ENCODE results near the gene EVI5.
"Not testable (repeated sequence)": the region's sequence is repeated elsewhere in the genome, so short reads cannot be mapped to it uniquely, and the experiment has no call there.

Gene EVI5

GRCh38 chr1:92791487-92792066 lies 6.7 kb upstream of the EVI5 start:
- DNase-seq: no peak

GRCh38 chr1:92790867-92791266 lies 6.0 kb upstream of the EVI5 start:
- no peak for DNase-seq

DNA sequence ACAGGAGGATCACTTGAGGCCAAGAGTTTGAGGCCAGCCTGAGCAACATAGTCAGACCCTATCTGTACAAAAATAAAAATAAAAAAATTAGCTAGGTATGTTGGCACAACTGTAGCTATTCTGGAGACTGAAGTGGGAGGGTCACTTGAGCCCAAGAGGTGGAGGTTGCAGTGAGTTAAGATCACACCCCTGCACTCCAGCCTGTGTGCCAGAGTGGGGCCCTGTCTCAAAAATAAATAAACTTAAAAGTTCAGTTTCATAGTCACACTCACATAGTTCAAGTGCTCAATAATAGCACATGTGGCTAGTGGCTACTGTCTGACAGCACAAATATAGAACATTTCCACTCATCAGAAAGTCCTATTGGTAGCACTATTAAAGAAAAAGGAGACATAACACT lies 5.2 kb upstream of the EVI5 start:
- no peak for DNase-seq

GRCh38 chr1:92786111-92786901 lies 1.4 kb upstream of the EVI5 start:
- DNase-seq: no peak

DNA sequence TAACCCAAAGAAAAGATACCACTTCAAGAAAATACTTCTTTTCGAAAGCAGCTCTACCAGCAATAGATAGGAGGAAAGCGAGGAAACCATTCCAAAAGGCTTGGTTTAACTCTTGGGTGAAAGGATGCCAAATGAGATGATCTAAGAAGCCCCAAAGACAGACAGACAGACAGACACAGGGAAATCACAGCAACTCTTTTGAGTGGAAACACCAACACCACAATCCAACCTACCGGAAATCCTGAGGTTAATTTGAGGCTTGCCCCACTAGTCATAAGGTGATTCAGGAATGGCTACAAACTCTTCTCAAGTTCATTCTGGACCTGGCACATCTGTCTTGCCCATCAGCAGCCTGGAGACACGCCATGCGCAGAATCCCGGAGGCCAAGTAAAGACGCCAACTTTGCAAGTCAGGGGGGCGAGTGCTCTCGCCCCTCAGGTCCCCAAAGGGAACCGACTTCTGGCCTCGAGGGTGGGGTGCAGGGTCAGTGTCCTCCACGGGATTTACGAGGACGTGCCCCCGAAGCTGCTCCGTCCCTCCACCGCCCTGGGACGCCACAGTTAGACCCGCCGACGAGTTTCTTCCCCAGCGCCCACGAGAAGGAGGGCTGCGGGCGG lies 778 bp downstream of the EVI5 start:
- peak; percentile 27 for DNase-seq

DNA sequence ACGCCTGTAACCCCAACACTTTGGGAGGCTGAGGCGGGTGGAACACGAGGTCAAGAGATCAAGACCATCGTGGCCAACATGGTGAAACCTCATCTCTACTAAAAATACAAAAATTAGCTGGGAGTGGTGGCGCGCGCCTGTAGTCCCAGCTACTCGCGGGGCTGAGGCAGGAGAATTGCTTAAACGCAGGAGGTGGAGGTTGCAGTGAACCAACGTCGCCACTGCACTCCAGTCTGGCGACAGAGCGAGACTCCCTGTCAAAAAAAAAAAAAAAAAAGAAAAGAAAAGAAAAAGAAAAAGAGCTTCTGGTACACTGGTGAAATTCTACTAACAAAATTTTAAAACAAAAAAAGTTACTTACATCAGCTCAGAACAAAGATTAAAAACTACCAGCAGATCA lies 1.4 kb downstream of the EVI5 start:
- not testable (repeated sequence) for DNase-seq

DNA sequence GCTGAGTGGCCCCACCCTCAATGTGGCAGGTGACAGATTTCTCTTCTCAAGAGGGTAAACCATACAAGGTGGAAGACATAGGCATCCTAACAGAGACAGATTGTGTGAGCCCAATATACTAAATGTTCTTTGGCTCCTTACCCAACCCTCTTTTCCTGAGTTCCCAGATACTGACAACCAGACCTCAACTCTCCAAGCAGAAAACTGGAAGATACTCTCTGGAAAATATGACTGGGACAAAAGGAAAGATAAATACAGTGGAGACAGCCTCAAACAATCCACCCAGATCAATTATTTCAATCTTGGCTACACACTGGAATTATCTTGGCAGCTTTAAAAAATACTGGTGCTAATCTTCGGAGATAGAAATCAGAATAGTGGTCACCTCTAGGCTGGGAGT lies 6.5 kb downstream of the EVI5 start:
- DNase-seq: no peak

- no peak for DNase-seq
Measured at GRCh38 chr1:92774407-92774806, 10.5 kb downstream of the EVI5 start.

GRCh38 chr1:92773749-92774148 lies 11.2 kb downstream of the EVI5 start:
- not testable (repeated sequence) for DNase-seq

- no peak for DNase-seq
Measured at GRCh38 chr1:92769856-92770255, 15.1 kb downstream of the EVI5 start.

GRCh38 chr1:92768915-92769314 lies 16.0 kb downstream of the EVI5 start:
- no peak for DNase-seq

DNA sequence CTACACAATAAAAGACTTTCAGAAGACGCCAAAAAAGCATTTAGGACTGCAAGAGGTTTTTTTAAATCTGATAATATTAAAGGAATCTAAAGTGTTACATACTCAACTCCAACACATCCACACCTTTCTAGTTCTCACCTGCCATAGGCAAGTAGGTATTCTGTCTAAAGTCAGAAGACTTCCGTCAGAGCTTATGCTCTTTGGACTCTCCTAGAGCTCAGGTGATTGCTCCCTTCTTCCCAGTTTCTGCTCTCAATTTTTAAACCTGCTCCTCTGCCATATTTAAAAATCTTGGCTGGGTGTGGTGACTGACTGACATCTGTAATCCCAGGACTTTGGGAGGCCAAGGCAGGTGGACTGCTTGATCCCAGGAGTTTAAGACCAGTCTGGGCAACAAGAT lies 16.6 kb downstream of the EVI5 start:
- no peak for DNase-seq

GRCh38 chr1:92764116-92764515 lies 20.8 kb downstream of the EVI5 start:
- DNase-seq: no peak

- no peak for DNase-seq
Measured at GRCh38 chr1:92762355-92762754, 22.6 kb downstream of the EVI5 start.

GRCh38 chr1:92759361-92759760 lies 25.5 kb downstream of the EVI5 start:
- DNase-seq: no peak

DNA sequence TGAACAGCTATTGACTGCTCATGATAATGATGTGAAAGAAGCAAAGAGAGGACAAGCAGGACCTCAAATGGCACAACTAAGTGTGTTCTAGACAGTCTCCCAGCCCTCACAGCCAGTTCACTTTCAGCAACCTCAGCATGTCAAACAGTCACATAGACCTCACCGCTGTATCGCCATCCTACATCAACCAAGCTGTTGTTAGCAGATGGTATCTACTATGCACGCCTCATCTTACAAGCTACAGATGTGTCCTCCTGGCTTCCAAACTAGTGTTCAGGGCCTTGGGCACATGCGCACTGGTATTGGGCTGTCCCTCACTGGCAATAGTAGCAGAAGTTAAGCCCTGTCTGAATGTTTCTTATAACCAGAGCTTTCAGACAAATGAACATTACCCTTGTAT lies 28.4 kb downstream of the EVI5 start:
- no peak for DNase-seq

DNA sequence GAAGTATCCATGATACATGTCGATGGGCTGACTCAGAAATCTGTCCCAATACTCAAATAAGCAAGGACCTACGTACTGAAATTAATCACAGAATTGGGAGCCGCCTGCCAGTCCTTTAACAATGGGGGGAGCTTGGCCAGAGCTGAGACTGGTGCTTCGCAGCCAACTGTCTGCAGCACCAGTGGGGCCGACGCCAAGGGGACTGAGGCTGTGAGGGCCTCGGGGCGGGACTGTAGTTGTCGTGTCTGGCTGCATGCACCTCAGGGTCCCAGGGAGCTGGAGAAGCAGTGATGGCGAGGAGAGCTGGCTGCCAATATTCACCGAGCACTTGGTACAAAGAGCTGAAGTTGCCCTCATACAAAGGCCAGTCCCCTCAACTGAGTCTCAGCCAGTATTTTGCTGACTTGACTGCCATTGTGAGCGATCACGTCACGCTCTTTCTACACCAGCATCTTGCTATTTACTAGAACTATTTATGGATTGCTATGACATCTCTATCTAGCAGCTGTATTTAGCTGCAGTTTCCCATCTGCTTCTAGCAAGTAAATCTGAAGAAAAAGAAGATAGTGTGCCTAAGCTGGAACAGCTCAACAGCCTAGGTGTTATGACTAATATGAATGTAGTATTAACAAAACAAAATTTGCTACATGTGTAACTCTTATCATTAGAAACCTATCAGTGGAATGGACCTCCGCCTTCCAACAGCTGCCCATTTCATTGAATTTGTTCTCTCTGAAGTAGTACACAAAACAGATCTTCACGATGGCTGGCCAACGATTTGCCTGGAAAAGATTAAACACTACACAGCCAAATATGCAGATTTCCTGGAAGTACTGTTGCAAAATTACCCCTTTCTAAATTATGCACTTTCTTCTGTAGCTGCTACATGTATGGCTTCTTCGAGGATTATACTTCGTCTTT lies 29.1 kb downstream of the EVI5 start:
- DNase-seq: peak; percentile 52

- DNase-seq: no peak
Measured at GRCh38 chr1:92754719-92755050, 30.2 kb downstream of the EVI5 start.

DNA sequence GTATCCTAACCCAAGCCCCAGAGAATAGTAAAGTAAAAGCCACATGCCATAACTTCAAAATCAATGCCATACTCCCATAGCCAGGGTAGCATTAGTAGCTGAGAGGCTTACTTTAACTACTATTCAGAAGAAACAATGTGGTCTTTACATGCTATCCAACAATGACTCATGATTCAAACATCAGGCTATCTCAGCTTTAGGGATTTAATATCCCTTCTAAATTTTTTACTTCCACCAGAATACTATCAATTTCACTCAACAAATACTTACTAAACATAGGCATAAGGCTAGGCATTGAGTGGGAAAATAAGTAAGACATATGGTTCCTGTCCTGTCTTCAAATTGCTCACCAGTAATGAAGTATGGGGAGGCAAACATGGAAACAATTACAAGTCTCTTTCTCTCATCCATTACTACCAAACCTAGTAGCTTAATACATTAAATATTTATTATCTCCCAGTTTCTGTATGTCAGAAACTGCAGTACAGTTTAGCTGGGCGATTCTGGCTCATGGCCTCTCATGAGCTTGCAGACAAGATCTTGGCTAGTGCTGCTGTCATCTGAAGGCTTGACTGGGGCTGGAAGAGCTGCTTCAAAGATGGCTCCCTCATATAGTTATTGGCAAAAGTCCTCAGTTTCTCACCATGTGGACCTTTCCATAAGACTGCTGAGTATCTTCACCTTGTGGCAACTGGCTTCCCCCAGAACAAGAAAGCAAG lies 30.7 kb downstream of the EVI5 start:
- no peak for DNase-seq

DNA sequence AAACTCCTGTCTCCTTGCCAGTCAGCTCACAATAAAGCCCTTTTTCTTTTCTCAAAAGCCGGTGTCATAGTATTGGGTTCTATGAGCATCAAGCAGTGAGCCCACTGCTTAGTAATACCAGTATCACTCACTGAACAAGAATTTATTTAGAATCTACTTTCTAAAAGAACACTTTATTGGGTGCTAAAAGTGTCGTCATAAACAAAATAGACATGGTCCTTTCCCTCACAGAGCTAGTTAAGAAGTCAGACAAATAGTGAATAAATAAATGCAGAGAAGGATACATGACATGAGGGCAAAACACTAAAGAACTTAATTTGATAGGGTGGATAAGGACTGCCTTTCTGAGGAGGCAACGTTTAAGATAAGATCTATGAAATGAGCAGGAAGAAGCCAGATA lies 32.2 kb downstream of the EVI5 start:
- DNase-seq: no peak

DNA sequence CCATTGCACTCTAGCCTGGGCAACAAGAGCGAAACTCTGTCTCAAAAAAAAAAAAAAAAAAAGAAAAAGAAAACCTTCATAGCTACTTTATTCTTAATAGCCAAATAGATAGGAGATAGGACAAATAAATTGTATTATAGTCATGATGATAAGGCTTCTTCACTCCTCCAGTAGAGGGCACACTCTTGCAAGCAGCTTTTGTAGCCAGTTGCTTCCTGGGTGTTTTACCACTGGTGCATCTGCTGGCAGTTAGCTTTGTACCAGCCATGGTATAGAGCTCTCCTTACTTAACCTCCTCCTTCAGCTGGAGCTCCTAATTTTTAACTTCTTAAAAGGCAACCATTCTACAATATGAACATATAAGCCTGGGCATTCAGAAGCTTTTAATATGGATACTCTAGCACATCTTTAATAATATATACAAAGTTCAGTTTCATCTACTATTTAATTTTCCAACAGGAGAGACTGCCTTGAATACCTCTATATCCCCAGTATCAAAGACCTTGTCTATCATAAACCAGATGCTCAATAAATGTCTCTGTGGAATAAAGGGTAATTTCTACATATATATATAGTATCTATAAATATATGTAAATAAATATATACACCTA lies 35.8 kb downstream of the EVI5 start:
- peak; percentile 72 for DNase-seq

DNA sequence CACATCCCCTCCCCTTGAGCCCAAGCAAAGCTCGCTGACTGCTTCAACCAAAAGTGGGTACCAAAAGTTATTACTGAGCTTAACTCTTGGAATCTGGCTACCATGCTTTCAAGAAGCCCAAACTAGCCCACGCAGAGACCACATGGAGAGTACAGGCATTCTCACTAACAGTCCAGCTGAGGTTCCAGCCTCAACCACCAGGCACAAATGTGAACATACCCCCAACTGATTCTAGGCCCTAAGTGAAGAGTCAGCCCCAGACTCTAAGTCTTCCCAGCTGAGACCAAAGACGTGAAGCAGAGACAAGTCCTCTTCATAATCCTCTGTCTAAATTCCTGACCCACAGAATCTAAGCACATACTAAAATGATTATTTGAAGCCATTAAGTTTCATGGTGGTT lies 36.8 kb downstream of the EVI5 start:
- no peak for DNase-seq

All from midbrain (tissue), 1 donor.